Body of pancreas (tissue), 4 donors: ENCODE measurements around the gene KCTD11. TPM values are rescaled to one million over a fixed set of nuclear protein-coding genes. Genes with fewer than 3 reads are reported as not detected.

Experiments used
- ATAC-seq: fragments of 150-250 bp; one replicate; pipeline ENCODE4 v1.9.1; 2016
- DNase-seq, 4 donors: peaks; one replicate each; pipeline ENCODE4 v3.0.0-alpha.2; 2019
- H3K27ac ChIP-seq, 4 donors: fragments of 200-600 bp; sonication (generic); 1 replicate in 3 of 4; 2 replicates in 1 of 4; pipeline versions ENCODE4 v1.5.1 to v1.6.1; 2016 to 2019; ENCODE audit warnings: mild to moderate bottlenecking in 1 of 4, mixed read lengths in 1 of 4, moderate library complexity in 1 of 4
- H3K27me3 ChIP-seq, 2 donors: fragments of 200-600 bp; sonication (generic); one replicate each; pipeline ENCODE4 v1.6.0; 2016; ENCODE audit warnings: mild to moderate bottlenecking in 1 of 2
- H3K36me3 ChIP-seq, 2 donors: fragments of 200-600 bp; sonication (generic); replicated peaks in 1 of 2; 2 replicates each; pipeline ENCODE4 v1.5.1; 2016; ENCODE audit warnings: low read depth in 2 of 2; ENCODE audit not compliant: insufficient read depth in 1 of 2
- H3K4me1 ChIP-seq: fragments of 200-600 bp; sonication (generic); one replicate; pipeline ENCODE4 v1.6.0; 2016
- H3K4me3 ChIP-seq, 2 donors: fragments of 200-600 bp; sonication (generic); 1 replicate in 1 of 2; 2 replicates in 1 of 2; pipeline ENCODE4 v1.5.1; 2016 to 2019
- H3K9me3 ChIP-seq, 3 donors: fragments of 200-600 bp; sonication (generic); 1 replicate in 2 of 3; 2 replicates in 1 of 3; pipeline ENCODE4 v1.5.1; 2016
- CTCF ChIP-seq, 7 experiments: fragments of 450-650 bp in 4 of 7; fragments of 200-600 bp in 3 of 7; sonication (generic) in 3 of 7; IDR thresholded peaks; one replicate each; pipeline ENCODE4 v1.5.1; 2016 to 2019; ENCODE audit warnings: antibody characterized with exemption in 7 of 7
- POLR2A ChIP-seq, 3 donors: fragments of 450-650 bp; IDR thresholded peaks; one replicate each; pipeline ENCODE4 v1.6.1; 2016; ENCODE audit warnings: antibody characterized with exemption in 3 of 3, mild to moderate bottlenecking in 2 of 3
- WGBS, 2 donors: methylation state at CpG; one replicate each; pipeline ENCODE4 v1.1.5; 2017; 5-methylcytosine and 5-hydroxymethylcytosine counted together
- intact Hi-C: fragments of 100-400 bp; cut with DNase I; formaldehyde crosslinking; loops from one replicate; pipeline ENCODE4 v1.15.1; 2023
- total RNA-seq, 2 donors: library from RNA; depleted of rRNA; stranded (reverse); fragments of >200 nt; gene quantifications; one replicate each; pipeline ENCODE4 v1.1.0, GENCODE V29; 2016

KCTD11 gene
- total RNA-seq, 2 donors from 2014 or later = 2.6 to 5.6 TPM

GRCh38 chr17:7388856-7389255, 36.9 kb downstream of the KCTD11 start:
- H3K4me1 ChIP-seq = peaks cover 8% of the 10 kb centered on the region
- 89 to 96% methylated on average over 9 to 10 of the region's 10 CpGs for whole genome bisulfite sequencing, 2 donors
- H3K4me3 ChIP-seq = no peak overlapping the region
- intact Hi-C loops = no loop called here
- H3K27me3 ChIP-seq = no peaks in the 10 kb centered on the region
- H3K27ac ChIP-seq = no peak overlapping the region
- H3K9me3 ChIP-seq = no peaks in the 10 kb centered on the region
- DNase-seq = no peak
- peaks cover 0 to 6% of the 10 kb centered on the region in 2 donors for H3K36me3 ChIP-seq
- TF ChIP-seq CTCF (IDR thresholded peaks at IDR 0.05) (no peak), POLR2A (IDR thresholded peaks at IDR 0.05) (no peak)
- ATAC-seq = no peak

DNA sequence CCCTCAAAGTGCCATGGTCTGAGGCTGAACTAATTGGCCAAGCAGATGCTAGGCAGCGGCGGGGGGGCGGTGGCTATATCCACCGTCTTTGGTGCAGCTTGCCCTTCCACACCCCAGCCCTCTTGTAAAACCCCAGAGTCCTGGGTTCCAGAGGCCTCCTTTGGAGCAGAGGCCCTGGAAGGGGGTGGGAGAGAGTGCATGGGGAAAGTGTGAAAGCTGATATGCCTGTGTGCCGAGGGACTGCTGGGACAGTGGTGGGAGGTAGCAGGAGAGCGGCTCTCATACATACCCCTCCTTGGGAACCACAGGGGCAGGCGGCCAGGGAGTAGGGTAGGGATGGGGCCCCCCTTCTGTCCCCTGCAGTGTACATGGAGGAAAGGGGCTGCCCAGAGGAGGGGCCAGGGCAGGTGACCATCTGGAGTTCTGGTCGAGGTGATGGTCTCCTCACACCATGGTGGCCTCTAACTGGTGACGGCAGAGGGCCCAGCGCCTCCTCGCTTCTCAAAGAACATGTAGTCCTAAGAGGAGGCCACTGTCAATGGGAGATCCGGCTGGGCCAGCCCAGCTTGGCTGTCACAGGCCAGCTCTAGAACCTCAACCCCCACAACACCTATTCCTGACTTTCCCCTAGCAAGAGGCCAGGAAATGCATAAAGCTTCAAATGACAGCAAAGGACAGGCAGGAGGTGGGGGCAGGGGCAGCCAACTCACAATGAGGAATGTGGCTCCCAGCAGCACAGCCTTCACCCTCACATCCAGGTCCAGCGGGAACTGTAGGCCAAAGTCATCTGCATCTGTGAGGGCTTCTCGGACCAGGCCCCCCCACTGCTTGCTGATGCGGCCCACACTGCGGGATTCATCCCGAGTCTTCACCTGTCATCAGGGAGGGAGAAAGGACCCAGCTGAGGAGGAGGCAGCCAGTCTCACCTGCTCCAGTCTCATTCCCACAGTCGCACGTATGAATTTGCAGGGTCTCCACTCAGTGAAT, 38.3 kb downstream of the KCTD11 start:
- ATAC-seq (no peak), DNase-seq (no peak)
- TF ChIP-seq POLR2A (IDR thresholded peaks at IDR 0.05) (no peak), CTCF (IDR thresholded peaks at IDR 0.05) (no peak)
- no peaks in the 10 kb centered on the region for H3K9me3 ChIP-seq
- 87 to 94% methylated on average over 10 to 19 of the region's 19 CpGs for WGBS, 2 donors
- no peak overlapping the region for H3K4me3 ChIP-seq
- intact Hi-C loops = no loop called here
- peaks cover 0 to 6% of the 10 kb centered on the region in 2 donors for H3K36me3 ChIP-seq
- no peaks in the 10 kb centered on the region for H3K27me3 ChIP-seq
- no peak overlapping the region for H3K27ac ChIP-seq
- peaks cover 19% of the 10 kb centered on the region for H3K4me1 ChIP-seq

- ATAC-seq (no peak), DNase-seq (no peak)
- H3K4me1 ChIP-seq = peaks cover 20% of the 10 kb centered on the region
- TF ChIP-seq CTCF (IDR thresholded peaks at IDR 0.05) (no peak), POLR2A (IDR thresholded peaks at IDR 0.05) (no peak)
- H3K27ac ChIP-seq = no peak overlapping the region
- H3K36me3 ChIP-seq = peaks cover 0 to 6% of the 10 kb centered on the region in 2 donors
- H3K27me3 ChIP-seq = no peaks in the 10 kb centered on the region
- WGBS, 2 donors = 55 to 93% methylated on average over 2 of the region's 2 CpGs
- no peak overlapping the region for H3K4me3 ChIP-seq
- intact Hi-C loops = no loop called here
- H3K9me3 ChIP-seq = no peaks in the 10 kb centered on the region
Measured at GRCh38 chr17:7391307-7391706, 39.3 kb downstream of the KCTD11 start.

GRCh38 chr17:7392696-7393612, 41.0 kb downstream of the KCTD11 start:
- Histone ChIP-seq H3K9me3 (no peaks in the 10 kb centered on the region), H3K27ac (no peak overlapping the region), H3K4me1 (peaks cover 20% of the 10 kb centered on the region), H3K36me3 (peaks cover 0 to 6% of the 10 kb centered on the region in 2 donors), H3K4me3 (no peak overlapping the region), H3K27me3 (no peaks in the 10 kb centered on the region)
- intact Hi-C loops = no loop called here
- WGBS, 2 donors = 73 to 86% methylated on average over 13 to 27 of the region's 42 CpGs
- ATAC-seq (no peak), DNase-seq (no peak)
- no peak for TF ChIP-seq POLR2A (IDR thresholded peaks at IDR 0.05)
- no peak for TF ChIP-seq CTCF (IDR thresholded peaks at IDR 0.05)
